ENCODE results near the gene CRLF1. TPM values are rescaled to one million over a fixed set of nuclear protein-coding genes. Genes with fewer than 3 reads are reported as not detected.

The CRLF1 gene
- total RNA-seq, 1 experiment from 2014 or later: 0.46 TPM

- Histone ChIP-seq H3K79me2 (ENCODE audit: low read depth) (peaks cover 14% of the 10 kb centered on the region; the same call in 1 of the 2 replicates), H3K27me3 (ENCODE audit: insufficient read depth, low read depth) (no peaks in the 10 kb centered on the region), H2AFZ (no peak overlapping the region), H4K20me1 (ENCODE audit: insufficient read depth) (no peaks in the 10 kb centered on the region), H3K36me3 (ENCODE audit: low read depth) (no peaks in the 10 kb centered on the region; the same call in 1 of the 2 replicates), H3K4me3 (no peak overlapping the region), H3F3A (ENCODE audit: insufficient read depth, low read depth) (peaks cover 46% of the 10 kb centered on the region; the same call in 1 of the 2 replicates), H3K4me2 (no peak overlapping the region), H3K9me3 (ENCODE audit: insufficient read depth, low read depth) (no peaks in the 10 kb centered on the region), H3K4me1 (replicated peaks; ENCODE audit: insufficient read depth) (peaks cover 18% of the 10 kb centered on the region), H3K9me2 (ENCODE audit: insufficient read depth) (no peaks in the 10 kb centered on the region), H3K27ac (no peak overlapping the region)
- BruUV-seq (replicated peaks): no TSS peak
- ChIA-PET CTCF (interaction anchor here (0.6 to 0.7 kb wide), 2 partner anchors 33 to 420 kb away, joined by 5 to 8 read pairs; no protein-coding TSS in a partner anchor), POLR2A (ENCODE audit: unreplicated experiment) (no interaction called here)
- TF ChIP-seq EZH2 (IDR thresholded peaks at IDR 0.05; ENCODE audit: low read depth): no peak
- TF ChIP-seq CTCF (conservative IDR thresholded peaks at IDR 0.05): no peak
- DNase-seq: no peak
- intact Hi-C loops (cut with micrococcal nuclease; ENCODE audit: unreplicated experiment): loop anchor here (5.0 kb wide), 1 partner anchor 255 kb away; no protein-coding TSS in a partner anchor
These were observed 14.7 kb downstream of the CRLF1 start for GRCh38 chr19:18591735-18592385.

- intact Hi-C loops (cut with micrococcal nuclease; ENCODE audit: unreplicated experiment): loop anchor here (5.0 kb wide), 1 partner anchor 257 kb away; no protein-coding TSS in a partner anchor
- CTCF ChIA-PET: no interaction called here
These were observed 16.0 kb downstream of the CRLF1 start for GRCh38 chr19:18590273-18591272.

More at GRCh38 chr19:18590273-18591272, 16.0 kb downstream of the CRLF1 start:
- H3K4me3 ChIP-seq: peak overlapping the region; percentile 79; the same call in 1 of the 2 replicates
- no peaks in the 10 kb centered on the region; the same call in 1 of the 2 replicates for H3K36me3 ChIP-seq (ENCODE audit: low read depth)
- BruUV-seq (replicated peaks): TSS peak; percentile 40
- H3K4me2 ChIP-seq: peak overlapping the region; percentile 84
- peaks cover 14% of the 10 kb centered on the region; the same call in 1 of the 2 replicates for H3K79me2 ChIP-seq (ENCODE audit: low read depth)
- no peak overlapping the region for H3K27ac ChIP-seq
- H3F3A ChIP-seq (ENCODE audit: insufficient read depth, low read depth): peaks cover 43% of the 10 kb centered on the region; the same call in 1 of the 2 replicates
- peaks cover 18% of the 10 kb centered on the region for H3K4me1 ChIP-seq (replicated peaks; ENCODE audit: insufficient read depth)
- POLR2A ChIA-PET (ENCODE audit: unreplicated experiment): no interaction called here
- no peaks in the 10 kb centered on the region for H3K9me2 ChIP-seq (ENCODE audit: insufficient read depth)
- TF ChIP-seq CTCF (conservative IDR thresholded peaks at IDR 0.05) (no peak), EZH2 (IDR thresholded peaks at IDR 0.05; ENCODE audit: low read depth) (no peak)
- H3K27me3 ChIP-seq (ENCODE audit: insufficient read depth, low read depth): no peaks in the 10 kb centered on the region
- no peak for DNase-seq
- H4K20me1 ChIP-seq (ENCODE audit: insufficient read depth): no peaks in the 10 kb centered on the region
- H2AFZ ChIP-seq: no peak overlapping the region
- H3K9me3 ChIP-seq (ENCODE audit: insufficient read depth, low read depth): no peaks in the 10 kb centered on the region

All from PC-9 (cell line).